GM23248 (cell line): ENCODE data around the gene DCAKD.

Experiments used
- EZH2 ChIP-seq: fragments of 200-600 bp; sonication (generic); IDR thresholded peaks from 2 replicates; pipeline ENCODE4 v1.6.1; 2018; ENCODE audit warnings: antibody characterized with exemption, mild to moderate bottlenecking; ENCODE audit not compliant: insufficient read depth, poor library complexity, severe bottlenecking
- EZH2phosphoT487 ChIP-seq: fragments of 200-600 bp; sonication (generic); IDR thresholded peaks from 2 replicates; pipeline ENCODE4 v1.6.1; 2018; ENCODE audit warnings: antibody characterized with exemption, moderate library complexity, mild to moderate bottlenecking, low read depth; ENCODE audit not compliant: insufficient read depth

- TF ChIP-seq EZH2phosphoT487 (no peak), EZH2 (no peak)
Observed at GRCh38 chr17:45035848-45036247, 15.6 kb downstream of the DCAKD start.
